Ureter (tissue), 1 donor: Measurements from ENCODE around the gene CEMIP2. TPM values are rescaled to one million over a fixed set of nuclear protein-coding genes. Genes with fewer than 3 reads are reported as not detected.
"Not testable (repeated sequence)": the region's sequence is repeated elsewhere in the genome, so short reads cannot be mapped to it uniquely, and the experiment has no call there.

ENCODE experiments used
- DNase-seq: peaks from one replicate; pipeline ENCODE4 v3.0.0-alpha.2; 2020; ENCODE audit warnings: low spot score
- total RNA-seq: library from RNA; stranded (reverse); gene quantifications from one replicate; pipeline ENCODE4 v1.2.4, GENCODE V29; 2023
- donor health status: DM: yes; HTN: yes; CAD: no.

Gene CEMIP2
- total RNA-seq, 1 donor from 2014 or later: 162 TPM

GRCh38 chr9:71676460-71676859 lies 91.9 kb downstream of the CEMIP2 start:
- DNase-seq: no peak

- no peak for DNase-seq
Observed at GRCh38 chr9:71675857-71676165, 92.5 kb downstream of the CEMIP2 start.

GRCh38 chr9:71675105-71675856 lies 93.0 kb downstream of the CEMIP2 start:
- DNase-seq: no peak

DNA sequence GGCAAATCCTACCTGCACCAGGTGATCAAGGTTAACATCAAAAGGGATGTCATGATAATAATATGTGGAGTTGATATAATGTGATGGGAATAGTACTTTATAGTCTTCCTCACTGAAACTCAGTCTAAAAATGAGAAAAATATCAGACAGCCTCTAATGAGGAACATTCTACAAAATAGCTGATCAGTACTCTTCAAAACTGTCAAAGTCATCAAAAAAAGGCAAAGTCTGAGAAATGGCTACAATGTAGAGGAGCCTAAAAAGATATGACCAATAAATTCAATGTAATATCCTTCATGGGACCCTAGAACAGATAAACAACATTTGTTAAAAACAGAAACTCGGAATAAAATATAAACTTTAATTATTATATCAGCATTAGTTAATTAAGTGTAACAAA lies 95.7 kb downstream of the CEMIP2 start:
- DNase-seq: no peak

DNA sequence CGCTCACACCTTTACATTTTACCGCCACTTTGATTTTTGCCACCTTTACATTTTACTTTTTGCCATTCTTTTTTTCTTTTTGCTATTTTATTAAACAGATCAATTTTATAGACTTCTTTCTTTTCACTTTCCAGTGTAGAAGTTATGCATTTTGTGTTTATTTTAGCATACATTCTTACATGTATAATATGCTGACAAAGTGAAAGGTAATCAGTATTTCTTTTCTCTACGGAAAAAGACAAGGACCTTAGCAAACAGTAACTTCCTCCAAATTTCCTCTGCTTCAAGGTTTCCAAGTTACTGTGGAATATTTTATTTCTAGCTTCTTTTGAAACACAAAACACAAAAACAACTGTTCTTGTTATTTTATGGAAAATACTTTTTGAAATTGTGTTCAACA lies 97.0 kb downstream of the CEMIP2 start:
- no peak for DNase-seq

DNA sequence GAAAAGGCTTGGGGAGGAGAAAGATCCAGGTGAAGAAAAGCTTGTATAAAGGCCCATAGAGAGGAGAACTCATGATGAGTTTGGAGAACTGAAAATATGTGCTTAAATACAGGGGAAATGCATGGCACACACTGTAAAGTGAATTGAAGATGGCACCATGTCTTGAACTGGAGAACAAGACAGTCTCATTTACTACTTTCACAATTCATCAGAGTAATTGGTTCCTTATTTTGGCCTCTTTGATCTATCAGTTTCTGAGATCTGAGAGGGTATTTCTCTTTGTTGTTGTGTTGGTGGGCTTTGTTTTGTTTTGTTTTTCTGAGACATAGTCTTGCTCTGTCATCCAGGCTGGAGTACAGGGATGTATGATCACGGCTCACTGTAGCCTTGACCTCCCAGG lies 98.2 kb downstream of the CEMIP2 start:
- no peak for DNase-seq

DNA sequence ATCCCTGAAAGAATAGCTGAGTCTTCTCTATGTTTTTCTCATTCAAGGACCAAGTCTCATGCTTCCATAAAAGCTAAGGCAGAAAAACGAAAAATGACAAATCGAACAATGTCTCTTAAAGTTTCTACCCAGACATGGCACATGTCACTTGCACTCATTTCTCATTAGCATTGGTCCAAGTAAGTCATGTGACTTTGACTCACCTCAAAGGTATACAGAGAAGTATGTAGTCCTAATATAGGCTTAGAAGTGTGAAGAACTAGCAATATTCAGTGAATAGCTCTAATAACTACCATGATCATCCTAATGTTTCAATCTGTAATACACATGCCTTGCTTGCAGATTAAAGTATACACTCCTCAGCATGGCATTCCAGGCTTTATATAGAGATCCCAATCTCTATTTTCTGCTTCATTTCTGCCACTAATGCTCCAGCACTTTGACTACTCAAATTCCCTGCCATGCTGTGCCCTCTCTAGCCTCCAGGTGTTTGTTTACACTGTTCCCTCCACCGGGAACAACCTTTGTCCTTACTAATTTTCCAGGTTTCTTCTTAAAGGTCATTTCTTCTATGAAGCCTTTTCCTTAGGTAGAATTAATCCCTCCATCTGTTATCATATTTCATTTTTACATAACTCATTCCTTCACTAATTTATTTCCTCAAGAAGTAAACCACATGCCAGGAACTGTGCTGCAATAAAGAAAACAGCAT lies 98.9 kb downstream of the CEMIP2 start:
- no peak for DNase-seq

DNA sequence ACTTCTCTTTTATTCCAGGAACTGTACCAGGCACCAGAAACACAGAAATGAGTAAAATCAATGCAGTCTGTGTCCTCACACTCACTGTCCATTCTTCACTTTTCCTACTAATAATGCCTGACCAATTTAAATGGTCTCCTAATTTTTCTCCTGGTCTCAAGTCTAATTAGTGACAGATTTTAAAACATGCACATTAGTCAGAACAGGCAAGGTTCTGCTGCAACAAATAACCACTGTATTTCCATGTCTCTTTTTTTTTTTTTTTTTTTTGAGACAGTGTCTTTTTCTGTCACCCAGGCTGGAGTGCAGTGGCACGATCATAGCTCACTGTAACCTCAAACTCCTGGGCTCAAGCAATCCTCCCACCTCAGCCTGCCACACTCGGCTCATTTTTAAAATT lies 99.6 kb downstream of the CEMIP2 start:
- no peak for DNase-seq

DNA sequence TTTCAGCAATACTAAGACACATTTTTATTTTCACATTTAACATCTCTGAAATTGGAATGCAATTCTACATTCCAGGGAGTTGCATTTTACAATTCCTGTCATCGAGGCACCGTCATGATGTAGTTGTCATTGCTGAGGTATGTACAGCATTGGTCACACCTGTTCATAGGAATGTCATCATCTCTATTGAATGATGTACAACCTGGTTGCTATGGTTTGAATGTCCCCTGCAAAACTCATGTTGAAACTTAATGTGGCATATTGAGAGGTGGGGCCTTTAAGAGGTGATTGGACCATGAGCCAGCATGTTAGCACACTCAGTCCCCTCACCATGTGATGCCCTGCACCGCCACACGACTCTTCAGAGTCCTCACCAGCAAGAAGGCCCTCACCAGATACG lies 103.1 kb downstream of the CEMIP2 start:
- no peak for DNase-seq

GRCh38 chr9:71664566-71664965 lies 103.7 kb downstream of the CEMIP2 start:
- DNase-seq: no peak

- no peak for DNase-seq
Observed at GRCh38 chr9:71663931-71664459, 104.3 kb downstream of the CEMIP2 start.

DNA sequence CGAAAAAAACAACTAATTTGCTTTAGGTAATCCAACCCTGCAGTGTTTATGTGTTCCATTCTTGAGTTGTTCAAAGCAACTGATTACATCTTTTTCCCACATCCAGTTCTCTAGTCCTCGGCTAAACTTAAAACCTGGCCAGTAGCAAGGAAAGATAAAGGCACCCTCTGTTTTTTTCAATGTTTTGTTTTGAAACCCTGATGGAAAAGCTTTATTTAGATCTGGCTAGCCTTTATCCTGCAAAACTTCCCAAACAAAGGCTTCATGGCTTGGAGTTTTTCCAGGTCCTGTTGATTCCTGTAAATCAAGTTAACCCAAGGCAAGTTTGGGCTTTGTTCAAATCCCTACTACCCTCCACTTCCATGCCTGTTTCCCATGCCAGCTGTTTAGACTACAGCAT lies 105.1 kb downstream of the CEMIP2 start:
- no peak for DNase-seq

- no peak for DNase-seq
Observed at GRCh38 chr9:71662082-71662481, 106.2 kb downstream of the CEMIP2 start.

DNA sequence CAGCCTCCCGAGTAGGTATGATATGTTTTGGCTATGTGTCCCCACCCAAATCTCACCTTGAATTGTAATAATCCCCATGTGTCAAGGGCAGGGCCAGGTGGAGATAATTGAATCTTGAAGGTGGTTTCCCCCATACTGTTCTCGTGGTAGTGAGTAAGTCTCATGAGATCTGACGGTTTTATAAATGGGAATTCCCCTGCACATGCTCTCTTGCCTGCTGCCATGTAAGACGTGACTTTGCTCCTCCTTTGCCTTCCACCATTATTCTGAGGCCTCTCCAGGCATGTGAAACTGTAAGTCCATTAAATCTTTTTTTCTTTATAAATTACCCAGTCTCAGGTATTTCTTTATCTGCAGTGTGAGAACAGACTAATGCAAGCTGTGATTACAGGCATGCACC lies 111.0 kb downstream of the CEMIP2 start:
- not testable (repeated sequence) for DNase-seq

GRCh38 chr9:71656496-71656895 lies 111.8 kb downstream of the CEMIP2 start:
- DNase-seq: no peak

DNA sequence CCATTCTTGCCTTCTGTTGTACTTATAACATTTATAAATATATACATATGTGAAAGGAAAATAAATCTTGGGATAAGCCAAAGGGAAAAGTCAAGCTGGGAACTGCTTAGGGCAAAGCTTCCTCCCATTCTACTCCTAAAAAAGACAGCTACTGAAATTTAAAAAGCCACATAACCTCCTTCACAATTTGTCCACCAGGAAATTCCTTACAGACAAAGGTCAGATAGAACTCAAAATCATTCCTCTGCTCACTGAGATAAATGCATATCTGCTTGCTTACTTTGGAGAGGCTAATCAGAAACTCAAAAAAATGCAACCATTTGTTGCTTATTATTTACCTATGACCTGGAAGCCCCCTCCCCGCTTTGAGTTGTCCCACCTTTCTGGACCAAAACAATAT lies 112.5 kb downstream of the CEMIP2 start:
- DNase-seq: no peak

GRCh38 chr9:71655141-71655540 lies 113.2 kb downstream of the CEMIP2 start:
- DNase-seq: no peak

GRCh38 chr9:71652480-71652879 lies 115.8 kb downstream of the CEMIP2 start:
- no peak for DNase-seq

DNA sequence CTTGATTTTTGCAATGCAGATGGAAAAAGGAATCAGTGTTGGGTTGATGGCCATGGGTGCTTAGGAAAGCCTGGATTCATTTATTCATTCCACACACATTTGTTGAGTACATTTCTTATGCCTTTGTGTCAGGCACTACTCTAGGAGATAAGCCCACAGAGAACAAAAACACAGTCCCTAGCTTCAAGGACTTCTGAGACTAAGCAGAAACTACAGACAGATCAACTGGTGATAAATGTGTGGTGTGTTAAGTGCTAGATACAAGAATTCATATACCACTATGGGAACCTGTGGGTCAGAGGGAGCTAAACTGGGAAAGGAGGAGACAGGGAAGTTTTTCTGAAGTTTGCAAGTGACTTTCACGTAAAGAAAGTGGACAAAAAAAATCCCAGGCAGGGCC lies 119.9 kb downstream of the CEMIP2 start:
- DNase-seq: no peak

- DNase-seq: peak; percentile 63
Observed at GRCh38 chr9:71647094-71647591, 121.2 kb downstream of the CEMIP2 start.

GRCh38 chr9:71646131-71646530 lies 122.2 kb downstream of the CEMIP2 start:
- DNase-seq: no peak

- DNase-seq: no peak
Observed at GRCh38 chr9:71644819-71645362, 123.4 kb downstream of the CEMIP2 start.

GRCh38 chr9:71643330-71643729 lies 125.0 kb downstream of the CEMIP2 start:
- DNase-seq: no peak
